HEK293T (cell line): ENCODE measurements around the gene CHPF2.

ENCODE experiments used
- ARNT ChIP-seq: fragments of 450-650 bp; IDR thresholded peaks from 2 replicates; pipeline ENCODE4 v1.6.1; 2017; ENCODE audit warnings: mild to moderate bottlenecking
- BHLHE40 ChIP-seq: fragments of 450-650 bp; IDR thresholded peaks from 2 replicates; pipeline ENCODE4 v1.6.1; 2016; ENCODE audit warnings: mild to moderate bottlenecking, moderate library complexity, borderline replicate concordance
- ELF4 ChIP-seq: fragments of 450-650 bp; IDR thresholded peaks from 2 replicates; pipeline ENCODE4 v1.6.1; 2017; ENCODE audit warnings: antibody characterized with exemption

- TF ChIP-seq BHLHE40 (no peak), ELF4 (no peak), ARNT (no peak)
Observed at GRCh38 chr7:151212626-151213025, 19.7 kb upstream of the CHPF2 start.
